ENCODE data around the gene SELENOP.

SELENOP gene

DNA sequence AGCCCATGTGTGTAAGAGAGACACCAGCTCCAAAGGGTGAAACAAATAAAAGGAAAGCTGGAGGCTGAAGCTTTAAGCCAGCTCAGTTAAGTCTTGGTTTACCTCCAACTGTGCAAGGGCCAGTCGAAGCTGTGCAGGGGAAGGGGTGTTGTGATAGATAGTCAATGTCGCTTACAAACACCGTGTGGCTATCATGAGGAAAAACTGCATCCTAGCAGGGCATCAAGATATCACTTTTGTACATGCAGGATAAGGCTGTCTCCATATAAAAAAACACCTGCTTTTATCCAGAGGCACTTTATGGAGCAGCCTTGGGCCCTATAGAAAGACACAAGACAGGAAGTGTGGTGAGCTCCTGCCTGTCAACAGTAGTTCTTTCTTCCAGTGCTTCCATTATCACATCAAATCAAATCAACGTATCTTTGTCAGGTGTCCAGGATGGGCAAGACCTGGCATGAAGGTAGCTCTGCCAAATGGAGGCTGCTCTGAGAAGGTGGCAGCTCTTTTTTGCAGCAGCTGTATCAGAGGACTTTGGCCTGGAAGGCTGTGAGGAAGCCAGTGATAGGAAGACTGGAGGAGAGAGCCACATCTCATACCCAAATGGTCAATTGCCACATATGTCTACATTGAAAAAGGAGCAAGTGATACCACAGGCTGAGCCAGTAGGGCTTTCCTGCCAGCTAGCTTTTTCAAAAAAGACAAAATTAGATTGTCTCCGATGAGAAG is 29.3 kb upstream of the SELENOP start:
- Histone ChIP-seq H3K36me3 (ENCODE audit: insufficient read depth, low read length) (no peaks in the 10 kb centered on the region), H2AFZ (ENCODE audit: low read depth, low read length) (no peak overlapping the region), H3K9me3 (ENCODE audit: low read length) (no peaks in the 10 kb centered on the region), H3K4me3 (ENCODE audit: low read length) (no peak overlapping the region), H3K4me1 (ENCODE audit: insufficient read depth, low read length) (no peaks in the 10 kb centered on the region), H3K27me3 (ENCODE audit: insufficient read depth, low read length) (no peaks in the 10 kb centered on the region)

DNA sequence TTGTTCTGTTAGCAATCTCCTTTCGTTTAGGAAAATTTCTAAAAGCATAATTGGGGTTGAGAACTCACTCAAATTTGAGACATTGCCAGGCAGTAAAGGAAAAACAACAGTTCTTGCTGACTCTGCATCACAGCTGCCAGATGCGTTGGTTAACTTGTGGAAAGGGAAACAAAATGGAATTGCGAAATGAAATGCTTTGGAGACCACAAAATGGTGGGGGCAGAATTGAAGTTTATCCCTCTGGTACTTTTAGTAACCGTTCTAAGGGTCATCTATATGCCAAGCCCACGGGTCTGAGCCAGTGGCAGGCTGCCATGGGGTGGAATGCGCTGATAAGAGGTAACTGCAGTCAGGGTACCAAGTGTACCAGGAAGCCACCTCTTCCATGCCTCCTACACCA is 28.6 kb upstream of the SELENOP start:
- H3K27me3 ChIP-seq (ENCODE audit: insufficient read depth, low read length), result no peaks in the 10 kb centered on the region
- no peak overlapping the region for H3K4me3 ChIP-seq (ENCODE audit: low read length)
- no peak overlapping the region for H2AFZ ChIP-seq (ENCODE audit: low read depth, low read length)

DNA sequence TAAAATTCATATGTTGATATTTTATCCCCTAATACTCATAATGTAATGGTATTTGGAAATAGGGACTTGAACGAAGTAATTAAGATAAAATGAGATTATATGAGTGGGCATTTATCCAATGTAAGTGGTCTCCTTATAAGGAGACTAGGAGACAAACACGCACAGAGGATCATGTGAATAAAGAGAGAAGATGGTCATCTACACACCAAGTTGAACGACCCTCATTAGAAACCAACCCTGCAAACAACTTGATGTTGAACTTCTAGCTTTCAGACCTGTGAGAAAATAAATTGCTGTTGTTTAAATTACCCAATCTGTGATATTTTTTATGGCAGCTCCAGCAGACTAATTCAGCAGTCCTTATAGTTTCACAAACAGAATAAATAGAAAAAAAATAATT is 27.5 kb upstream of the SELENOP start:
- H3K27me3 ChIP-seq (ENCODE audit: insufficient read depth, low read length), result no peaks in the 10 kb centered on the region
- H3K36me3 ChIP-seq (ENCODE audit: insufficient read depth, low read length), result no peaks in the 10 kb centered on the region

More for the DNA sequence above, 28.6 kb upstream of the SELENOP start:
- H3K36me3 ChIP-seq (ENCODE audit: insufficient read depth, low read length), result no peaks in the 10 kb centered on the region
- no peaks in the 10 kb centered on the region for H3K9me3 ChIP-seq (ENCODE audit: low read length)
- no peaks in the 10 kb centered on the region for H3K4me1 ChIP-seq (ENCODE audit: insufficient read depth, low read length)

DNA sequence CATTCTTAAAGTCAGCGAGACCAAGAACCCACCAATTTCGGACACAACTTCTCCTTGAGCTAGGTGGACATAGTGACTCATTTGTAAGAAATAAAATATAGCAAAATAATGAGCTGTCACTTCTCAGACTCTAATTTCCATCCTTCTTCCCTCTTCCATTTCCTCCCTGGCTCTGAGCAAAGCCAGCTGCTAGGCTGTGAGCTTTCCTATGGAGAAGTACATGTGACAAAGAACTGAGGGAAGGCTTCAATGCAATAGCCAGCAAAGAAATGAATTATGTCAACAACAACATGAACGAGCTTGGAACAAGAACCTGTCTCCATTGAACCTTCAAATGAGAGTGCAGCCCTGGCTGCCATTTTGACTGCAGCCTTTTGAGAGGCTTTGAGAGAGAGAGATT is 25.9 kb upstream of the SELENOP start:
- no peak overlapping the region for H3K4me3 ChIP-seq (ENCODE audit: low read length)
- no peaks in the 10 kb centered on the region for H3K4me1 ChIP-seq (ENCODE audit: insufficient read depth, low read length)
- H2AFZ ChIP-seq (ENCODE audit: low read depth, low read length), result no peak overlapping the region
- H3K9me3 ChIP-seq (ENCODE audit: low read length), result no peaks in the 10 kb centered on the region
- no peaks in the 10 kb centered on the region for H3K36me3 ChIP-seq (ENCODE audit: insufficient read depth, low read length)
- H3K27me3 ChIP-seq (ENCODE audit: insufficient read depth, low read length), result no peaks in the 10 kb centered on the region

More for the DNA sequence above, 27.5 kb upstream of the SELENOP start:
- H3K9me3 ChIP-seq (ENCODE audit: low read length), result no peaks in the 10 kb centered on the region
- no peaks in the 10 kb centered on the region for H3K4me1 ChIP-seq (ENCODE audit: insufficient read depth, low read length)
- H2AFZ ChIP-seq (ENCODE audit: low read depth, low read length), result no peak overlapping the region
- no peak overlapping the region for H3K4me3 ChIP-seq (ENCODE audit: low read length)

DNA sequence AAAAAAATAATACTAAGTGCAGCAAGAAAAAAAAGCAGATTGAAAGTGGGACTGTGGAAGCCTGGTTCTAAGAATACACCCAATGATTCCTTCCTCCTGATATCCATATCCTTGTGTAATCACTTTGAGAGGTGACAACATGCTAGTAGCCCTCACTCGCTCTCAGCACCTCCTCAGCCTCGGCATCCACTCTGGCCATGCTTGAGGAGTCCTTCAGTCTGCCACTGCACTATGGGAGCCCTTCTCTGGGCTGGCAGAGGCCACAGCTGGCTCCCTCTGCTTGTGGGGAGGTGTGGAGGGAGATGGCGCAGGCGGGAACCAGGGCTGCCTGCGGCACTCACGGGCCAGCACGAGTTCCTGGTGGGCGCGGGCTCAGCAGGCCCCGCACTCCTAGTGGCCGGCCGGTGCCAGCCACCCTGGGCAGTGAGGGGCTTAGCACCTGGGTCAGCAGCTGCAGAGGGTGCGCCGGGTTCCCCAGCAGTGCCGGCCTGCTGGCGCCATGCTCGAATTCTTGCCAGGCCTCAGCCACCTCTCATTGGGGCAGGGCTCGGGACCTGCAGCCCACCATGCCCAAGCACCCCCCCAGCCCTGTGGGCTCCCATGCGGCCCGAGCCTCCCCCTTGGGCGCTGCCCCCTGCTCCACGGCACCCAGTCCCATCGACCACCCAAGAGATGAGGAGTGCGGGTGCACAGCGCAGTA is 24.5 kb upstream of the SELENOP start:
- Histone ChIP-seq H3K27me3 (ENCODE audit: insufficient read depth, low read length) (no peaks in the 10 kb centered on the region), H3K9me3 (ENCODE audit: low read length) (no peaks in the 10 kb centered on the region), H3K4me3 (ENCODE audit: low read length) (no peak overlapping the region), H3K36me3 (ENCODE audit: insufficient read depth, low read length) (no peaks in the 10 kb centered on the region), H3K4me1 (ENCODE audit: insufficient read depth, low read length) (no peaks in the 10 kb centered on the region), H2AFZ (ENCODE audit: low read depth, low read length) (no peak overlapping the region)

DNA sequence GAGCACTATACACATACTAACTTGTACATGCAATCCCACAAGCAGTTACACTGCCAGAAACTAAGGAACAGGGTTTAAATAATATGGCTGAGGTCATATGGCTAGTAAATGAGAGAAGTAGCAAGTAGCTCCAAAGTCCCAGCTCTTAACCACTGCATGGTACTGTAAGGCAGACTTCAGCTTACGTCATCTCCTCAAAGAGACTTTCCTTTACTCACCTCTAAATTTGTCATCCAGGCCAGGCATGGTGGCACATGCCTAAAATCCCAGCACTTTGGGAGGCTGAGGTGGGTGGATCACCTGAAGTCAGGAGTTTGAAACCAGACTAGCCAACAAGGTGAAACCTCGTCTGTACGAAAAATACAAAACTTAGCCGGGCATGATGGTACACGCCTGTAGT is 20.4 kb upstream of the SELENOP start:
- H2AFZ ChIP-seq (ENCODE audit: low read depth, low read length), result no peak overlapping the region
- no peaks in the 10 kb centered on the region for H3K9me3 ChIP-seq (ENCODE audit: low read length)
- no peaks in the 10 kb centered on the region for H3K4me1 ChIP-seq (ENCODE audit: insufficient read depth, low read length)
- H3K27me3 ChIP-seq (ENCODE audit: insufficient read depth, low read length), result no peaks in the 10 kb centered on the region
- H3K4me3 ChIP-seq (ENCODE audit: low read length), result no peak overlapping the region
- H3K36me3 ChIP-seq (ENCODE audit: insufficient read depth, low read length), result no peaks in the 10 kb centered on the region

DNA sequence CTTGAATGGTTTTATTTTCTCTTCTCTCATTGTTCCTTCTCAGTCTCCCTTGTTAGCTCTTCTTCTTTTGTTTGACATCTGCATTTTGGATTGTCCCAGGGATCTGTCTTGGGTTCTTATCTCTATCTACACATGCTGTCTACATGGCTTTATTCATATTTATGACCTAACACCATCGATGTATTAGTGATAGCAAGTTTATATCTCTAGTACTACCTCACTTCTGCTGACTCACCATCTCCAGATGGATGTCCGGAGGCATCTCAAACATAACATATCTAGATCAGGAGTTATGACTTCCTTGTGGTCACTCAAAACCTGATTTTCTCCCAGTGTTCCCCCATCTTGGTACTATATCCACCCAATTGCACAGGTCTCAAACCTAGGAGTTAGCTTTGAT is 19.2 kb upstream of the SELENOP start:
- Histone ChIP-seq H3K27me3 (ENCODE audit: insufficient read depth, low read length) (no peaks in the 10 kb centered on the region), H3K9me3 (ENCODE audit: low read length) (no peaks in the 10 kb centered on the region), H3K4me3 (ENCODE audit: low read length) (no peak overlapping the region), H2AFZ (ENCODE audit: low read depth, low read length) (no peak overlapping the region), H3K4me1 (ENCODE audit: insufficient read depth, low read length) (no peaks in the 10 kb centered on the region), H3K36me3 (ENCODE audit: insufficient read depth, low read length) (no peaks in the 10 kb centered on the region)

DNA sequence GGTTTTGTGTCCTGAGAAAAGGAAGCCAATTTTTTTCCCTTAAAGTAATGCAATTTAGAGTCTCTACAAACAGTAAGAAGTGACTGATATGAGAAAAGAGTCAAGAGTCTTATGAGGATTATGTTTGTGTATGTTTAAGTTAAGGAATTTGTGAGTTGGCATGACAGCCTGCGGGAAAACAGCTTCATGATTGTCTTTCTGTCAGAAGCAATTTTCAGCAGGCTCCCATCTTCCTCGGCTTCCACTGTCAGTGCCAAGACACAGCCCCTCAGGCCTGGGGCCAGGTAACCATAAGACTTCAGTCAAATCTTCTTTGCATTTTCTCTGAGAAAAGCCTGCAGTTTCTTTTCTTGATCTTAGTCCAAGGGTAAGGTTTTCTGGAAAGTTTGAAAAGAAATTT is 17.0 kb upstream of the SELENOP start:
- Histone ChIP-seq H3K27me3 (ENCODE audit: insufficient read depth, low read length) (no peaks in the 10 kb centered on the region), H3K4me1 (ENCODE audit: insufficient read depth, low read length) (no peaks in the 10 kb centered on the region), H2AFZ (ENCODE audit: low read depth, low read length) (no peak overlapping the region), H3K9me3 (ENCODE audit: low read length) (no peaks in the 10 kb centered on the region), H3K4me3 (ENCODE audit: low read length) (no peak overlapping the region), H3K36me3 (ENCODE audit: insufficient read depth, low read length) (no peaks in the 10 kb centered on the region)

DNA sequence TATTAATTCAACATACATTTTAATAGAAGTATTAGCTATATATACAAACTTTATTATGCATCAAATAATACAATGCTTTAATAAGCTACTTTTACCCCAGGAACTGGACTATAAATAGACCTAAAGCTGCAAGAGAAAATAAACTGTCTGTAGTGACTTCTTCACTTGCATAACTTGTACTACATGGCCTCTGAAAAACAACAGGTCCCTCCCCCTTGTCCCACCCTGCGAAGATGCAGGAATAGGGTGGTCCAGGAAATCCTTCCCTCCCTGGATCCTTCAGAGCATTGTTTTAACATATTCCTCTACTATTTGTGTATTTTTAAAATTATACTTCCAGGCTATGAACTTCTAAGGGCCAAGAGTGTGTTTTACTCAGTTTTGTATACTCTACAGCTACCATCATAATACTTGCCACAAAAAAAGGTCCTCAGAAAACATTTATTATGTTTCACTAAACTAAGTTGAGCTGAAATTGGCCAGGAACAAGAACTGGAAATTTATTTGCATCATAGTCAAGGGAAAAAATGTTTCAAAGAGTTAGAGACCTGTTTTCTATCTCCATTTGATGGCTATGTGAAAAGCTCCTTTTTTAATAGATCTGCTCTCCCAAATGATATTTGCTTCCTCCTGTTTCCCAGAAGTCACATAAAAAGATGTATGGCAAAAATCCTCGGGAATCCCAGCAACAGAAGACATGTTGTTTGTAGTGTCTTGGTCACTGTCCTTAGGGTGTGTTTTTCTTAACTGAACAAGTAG is 15.2 kb upstream of the SELENOP start:
- Histone ChIP-seq H3K27me3 (ENCODE audit: insufficient read depth, low read length) (no peaks in the 10 kb centered on the region), H3K4me1 (ENCODE audit: insufficient read depth, low read length) (no peaks in the 10 kb centered on the region), H3K36me3 (ENCODE audit: insufficient read depth, low read length) (no peaks in the 10 kb centered on the region), H2AFZ (ENCODE audit: low read depth, low read length) (no peak overlapping the region), H3K9me3 (ENCODE audit: low read length) (no peaks in the 10 kb centered on the region), H3K4me3 (ENCODE audit: low read length) (no peak overlapping the region)

DNA sequence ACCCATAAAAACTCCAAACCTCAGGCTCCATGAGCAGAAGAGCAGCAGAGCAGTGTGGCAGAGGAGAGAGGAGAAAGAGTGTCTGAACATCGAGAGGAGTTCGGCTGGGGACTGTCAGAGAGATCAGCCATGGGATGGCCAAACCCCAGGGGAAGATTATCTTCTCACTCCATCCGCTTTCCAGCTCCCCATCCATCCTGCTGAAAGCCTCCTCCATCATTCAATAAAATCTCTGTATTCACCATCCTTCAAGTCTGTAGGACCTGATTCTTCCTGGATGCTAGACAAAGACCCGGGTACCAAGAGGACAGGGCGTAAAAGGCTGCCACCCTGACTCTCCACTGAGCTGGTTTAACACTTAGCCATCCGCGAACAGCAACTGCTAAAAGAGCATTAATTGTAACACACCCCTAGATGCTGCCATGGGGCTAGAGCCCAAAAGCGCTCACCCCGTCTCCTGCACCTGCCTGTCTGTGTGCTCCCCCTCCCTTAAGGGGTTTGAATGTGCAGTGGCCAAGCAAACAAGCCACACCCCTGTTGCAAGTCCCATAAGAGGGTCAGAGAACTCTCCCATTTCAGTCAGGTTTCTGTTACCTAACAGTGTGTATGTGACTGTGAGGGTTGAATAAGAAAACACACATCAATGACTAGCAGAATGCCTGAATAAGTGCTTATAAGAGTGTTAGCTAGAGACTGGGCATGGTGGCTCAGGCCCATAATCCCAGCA is 13.9 kb upstream of the SELENOP start:
- no peak overlapping the region for H2AFZ ChIP-seq (ENCODE audit: low read depth, low read length)

DNA sequence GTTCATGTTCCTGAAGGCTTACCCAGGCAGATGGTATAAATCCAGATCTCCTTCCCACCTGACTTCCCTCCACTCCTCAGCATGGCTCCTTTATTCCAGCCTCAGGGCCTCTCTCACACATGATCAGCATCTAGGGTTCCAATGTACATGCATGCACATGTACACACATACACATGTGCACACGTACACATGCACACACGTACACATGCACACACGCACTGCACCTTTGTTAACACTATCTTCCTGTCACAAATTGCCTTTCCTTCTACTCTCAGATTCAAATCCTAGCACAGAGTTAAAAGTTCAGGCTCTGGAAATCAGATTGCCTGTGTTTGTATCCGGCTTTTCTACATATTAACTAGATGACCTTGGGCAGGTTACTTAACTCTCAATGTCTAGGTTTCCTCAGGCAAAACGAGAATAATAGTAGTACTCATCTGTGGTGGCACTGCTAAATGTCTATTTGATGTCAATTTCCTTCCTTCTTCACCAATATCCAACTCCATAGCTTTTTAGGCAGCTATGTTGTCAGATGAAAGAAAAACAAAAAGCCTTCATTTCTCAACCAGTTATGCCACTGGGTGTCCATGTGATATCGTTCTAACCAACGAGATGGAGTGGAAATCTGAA is 12.8 kb upstream of the SELENOP start:
- Histone ChIP-seq H2AFZ (ENCODE audit: low read depth, low read length) (no peak overlapping the region), H3K4me1 (ENCODE audit: insufficient read depth, low read length) (no peaks in the 10 kb centered on the region), H3K36me3 (ENCODE audit: insufficient read depth, low read length) (no peaks in the 10 kb centered on the region), H3K27me3 (ENCODE audit: insufficient read depth, low read length) (no peaks in the 10 kb centered on the region), H3K4me3 (ENCODE audit: low read length) (no peak overlapping the region), H3K9me3 (ENCODE audit: low read length) (no peaks in the 10 kb centered on the region)

More for the DNA sequence above, 13.9 kb upstream of the SELENOP start:
- Histone ChIP-seq H3K4me1 (ENCODE audit: insufficient read depth, low read length) (no peaks in the 10 kb centered on the region), H3K9me3 (ENCODE audit: low read length) (no peaks in the 10 kb centered on the region), H3K27me3 (ENCODE audit: insufficient read depth, low read length) (no peaks in the 10 kb centered on the region), H3K36me3 (ENCODE audit: insufficient read depth, low read length) (no peaks in the 10 kb centered on the region), H3K4me3 (ENCODE audit: low read length) (no peak overlapping the region)

DNA sequence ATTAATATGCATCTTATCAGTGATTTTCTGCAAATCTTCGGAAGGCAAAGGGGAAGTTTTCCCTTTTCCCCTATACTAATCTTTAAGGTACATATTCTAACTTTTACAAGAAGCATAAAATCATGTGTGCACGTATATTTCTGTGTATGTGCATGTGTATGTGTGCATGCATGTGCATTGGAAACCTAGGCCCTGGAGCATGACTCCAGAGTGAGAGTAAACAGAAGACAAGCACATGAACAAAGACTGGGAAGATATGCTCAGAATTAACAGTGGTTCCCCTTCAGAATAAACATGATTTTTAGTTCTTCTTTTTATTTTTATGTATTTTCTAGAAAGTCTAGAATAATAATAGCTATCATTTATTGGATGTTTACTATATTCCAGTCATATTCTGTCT is 10.9 kb upstream of the SELENOP start:
- H3K4me1 ChIP-seq (ENCODE audit: insufficient read depth, low read length), result no peaks in the 10 kb centered on the region
- H3K36me3 ChIP-seq (ENCODE audit: insufficient read depth, low read length), result no peaks in the 10 kb centered on the region
- H3K27me3 ChIP-seq (ENCODE audit: insufficient read depth, low read length), result no peaks in the 10 kb centered on the region
- no peak overlapping the region for H2AFZ ChIP-seq (ENCODE audit: low read depth, low read length)
- no peak overlapping the region for H3K4me3 ChIP-seq (ENCODE audit: low read length)
- H3K9me3 ChIP-seq (ENCODE audit: low read length), result no peaks in the 10 kb centered on the region
